NCI-H82 treated with DMSO at 0.1 percent for 48 hours (cell line): ENCODE data around the gene FBRSL1.

Source experiments
- DNase-seq: peaks from one replicate; lab custom pipeline; 2025; ENCODE audit not compliant: unreplicated experiment; lab: John Stamatoyannopoulos, UW

FBRSL1 gene

GRCh38 chr12:132537836-132538662 lies 48.1 kb downstream of the FBRSL1 start:
- DNase-seq, result no peak

DNA sequence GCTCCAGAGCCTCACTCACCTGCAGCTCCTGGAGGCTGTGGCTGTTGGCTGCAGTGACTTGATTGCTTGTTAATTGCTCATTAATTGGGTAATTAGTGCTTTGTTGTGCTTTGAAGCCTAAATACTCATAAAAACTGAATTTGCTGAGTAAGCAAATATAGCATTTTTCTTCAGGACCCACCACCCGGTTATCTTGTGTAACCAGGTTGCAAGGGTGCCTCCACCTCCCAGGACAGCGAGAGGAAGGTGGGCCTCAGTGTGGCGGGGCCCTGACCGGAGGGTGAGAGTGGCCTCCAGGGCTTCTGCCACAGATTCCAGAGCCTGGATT lies 48.7 kb downstream of the FBRSL1 start:
- DNase-seq, result no peak

- DNase-seq, result no peak
Measured at GRCh38 chr12:132539016-132539773, 49.2 kb downstream of the FBRSL1 start.

GRCh38 chr12:132540436-132540835 lies 50.5 kb downstream of the FBRSL1 start:
- no peak for DNase-seq

DNA sequence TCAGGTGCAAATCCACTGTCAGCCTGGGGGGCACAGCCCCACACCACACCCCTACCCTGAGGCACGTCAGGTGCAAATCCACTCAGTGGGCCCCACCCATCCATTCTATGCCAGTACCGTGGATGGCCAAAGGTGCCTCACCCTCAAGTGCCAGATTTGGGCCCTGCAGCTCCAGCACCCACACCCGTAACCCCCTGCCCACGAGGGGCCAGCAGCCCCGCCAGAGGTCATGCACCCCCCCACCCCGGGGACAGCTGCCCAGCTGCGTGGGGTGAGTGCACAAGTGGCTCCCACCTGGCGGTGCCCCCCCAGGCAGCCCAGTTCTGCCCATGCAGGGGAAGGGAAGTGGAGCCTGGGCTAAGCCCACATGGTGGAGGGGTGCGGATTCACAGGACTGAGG lies 51.2 kb downstream of the FBRSL1 start:
- no peak for DNase-seq

DNA sequence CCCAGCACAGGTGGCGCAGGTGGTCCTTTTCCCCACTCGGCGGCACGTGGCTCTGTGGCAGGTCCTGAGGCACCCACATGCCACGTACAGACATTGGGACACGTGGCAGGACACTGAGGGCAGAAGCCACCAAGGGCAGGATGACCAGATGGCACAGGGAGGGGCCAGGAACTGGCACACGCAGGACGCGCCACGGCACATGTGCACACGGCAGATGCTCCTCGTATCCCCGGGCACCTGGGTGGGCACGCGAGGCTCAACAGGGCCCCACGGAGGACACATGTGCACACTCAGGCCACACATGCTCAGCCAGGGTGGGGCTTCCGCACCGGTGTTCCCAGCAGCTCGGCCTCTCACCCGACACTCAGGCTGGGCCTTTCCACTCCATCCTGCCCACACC lies 52.0 kb downstream of the FBRSL1 start:
- no peak for DNase-seq

DNA sequence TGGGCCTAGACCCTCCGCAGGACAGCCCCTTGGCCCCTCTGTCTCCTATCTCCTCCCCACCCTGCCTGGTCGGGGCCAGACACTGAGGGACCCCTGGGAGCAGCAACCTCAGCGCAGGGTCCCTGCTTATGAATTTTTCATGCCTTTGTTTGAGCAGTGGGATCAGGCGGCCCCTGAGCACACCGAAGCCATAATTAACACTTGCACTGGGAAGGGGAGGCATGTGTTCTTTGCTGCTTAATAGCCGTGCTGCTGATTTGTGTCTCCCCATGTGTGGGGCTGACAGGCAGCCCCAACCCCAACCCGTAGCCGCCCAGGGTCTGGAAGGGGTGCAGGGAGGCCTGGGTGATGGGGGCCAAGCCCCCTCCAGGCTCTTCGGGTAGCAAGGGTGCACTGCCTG lies 52.7 kb downstream of the FBRSL1 start:
- no peak for DNase-seq

GRCh38 chr12:132543298-132544079 lies 53.5 kb downstream of the FBRSL1 start:
- DNase-seq, result no peak

- DNase-seq, result no peak
Measured at GRCh38 chr12:132544080-132544397, 54.1 kb downstream of the FBRSL1 start.

- no peak for DNase-seq
Measured at GRCh38 chr12:132544498-132544897, 54.5 kb downstream of the FBRSL1 start.

- DNase-seq, result no peak
Measured at GRCh38 chr12:132545164-132545953, 55.4 kb downstream of the FBRSL1 start.

DNA sequence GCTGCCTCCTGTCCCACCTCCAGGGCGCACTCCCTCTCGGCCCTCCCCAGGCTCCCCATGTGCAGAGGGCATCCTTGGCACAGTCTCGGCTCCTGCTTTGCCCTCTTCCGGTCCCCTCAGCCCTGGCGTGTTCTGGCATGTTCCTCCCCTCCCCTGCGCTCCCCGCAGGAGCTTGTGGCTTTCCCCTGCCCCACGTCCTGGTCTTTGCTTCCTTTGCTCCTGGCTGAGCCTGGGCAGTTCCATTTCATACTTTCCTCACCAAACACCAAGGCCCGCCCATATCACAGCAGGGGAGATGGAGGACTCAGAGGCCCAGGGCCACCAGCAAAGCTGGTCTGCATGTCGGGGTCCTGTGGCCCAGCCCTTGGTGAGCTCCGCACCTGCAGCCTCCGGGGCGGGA lies 56.0 kb downstream of the FBRSL1 start:
- DNase-seq, result no peak

- no peak for DNase-seq
Measured at GRCh38 chr12:132546647-132547046, 56.7 kb downstream of the FBRSL1 start.

DNA sequence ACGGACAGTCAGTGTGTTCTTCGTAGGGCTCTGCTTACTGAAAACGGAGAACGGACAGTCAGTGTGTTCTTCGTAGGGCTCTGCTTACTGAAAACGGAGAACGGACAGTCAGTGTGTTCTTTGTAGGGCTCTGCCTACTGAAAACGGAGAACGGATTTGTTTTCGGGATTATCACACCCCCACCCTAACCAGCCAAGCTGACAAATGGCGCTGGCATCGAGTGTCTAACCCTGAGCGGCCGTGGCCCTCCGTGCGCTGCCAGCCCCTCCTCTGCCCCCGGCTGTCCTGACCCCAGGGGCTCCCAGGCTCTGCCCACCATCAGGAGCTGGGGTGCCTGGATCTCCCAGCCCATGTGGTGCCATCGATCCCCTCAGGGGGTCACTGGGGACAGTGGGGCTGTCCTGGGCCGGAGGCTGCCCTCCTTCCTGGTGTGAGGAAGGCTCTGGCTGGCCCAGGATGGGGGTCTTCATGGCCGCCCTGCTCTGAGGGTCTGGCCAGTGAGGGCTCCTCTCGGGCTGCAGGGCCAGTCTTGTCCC lies 57.3 kb downstream of the FBRSL1 start:
- no peak for DNase-seq

- DNase-seq, result no peak
Measured at GRCh38 chr12:132548430-132549058, 58.6 kb downstream of the FBRSL1 start.

DNA sequence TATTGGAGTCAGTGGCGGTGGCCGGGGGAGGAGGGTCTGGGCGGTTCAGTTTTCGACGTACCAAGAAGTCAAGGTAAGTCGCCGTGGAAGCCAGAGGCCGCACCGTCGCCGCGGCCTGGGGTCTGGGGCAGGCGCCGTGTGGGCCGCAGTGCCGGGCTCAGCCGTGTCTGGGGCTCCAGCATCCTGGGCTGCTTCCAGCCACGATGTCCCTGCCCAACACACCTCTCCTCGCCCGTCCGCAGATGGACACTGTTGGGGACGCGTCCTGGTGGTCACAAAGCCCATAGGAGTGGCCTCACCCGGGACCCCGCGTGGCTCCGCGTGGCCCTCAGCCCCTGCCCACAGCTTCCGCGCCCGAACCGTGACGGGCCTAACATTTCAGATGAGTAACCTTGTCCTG lies 59.1 kb downstream of the FBRSL1 start:
- DNase-seq, result no peak

GRCh38 chr12:132550014-132550802 lies 60.3 kb downstream of the FBRSL1 start:
- no peak for DNase-seq

- no peak for DNase-seq
Measured at GRCh38 chr12:132550830-132551640, 61.1 kb downstream of the FBRSL1 start.

DNA sequence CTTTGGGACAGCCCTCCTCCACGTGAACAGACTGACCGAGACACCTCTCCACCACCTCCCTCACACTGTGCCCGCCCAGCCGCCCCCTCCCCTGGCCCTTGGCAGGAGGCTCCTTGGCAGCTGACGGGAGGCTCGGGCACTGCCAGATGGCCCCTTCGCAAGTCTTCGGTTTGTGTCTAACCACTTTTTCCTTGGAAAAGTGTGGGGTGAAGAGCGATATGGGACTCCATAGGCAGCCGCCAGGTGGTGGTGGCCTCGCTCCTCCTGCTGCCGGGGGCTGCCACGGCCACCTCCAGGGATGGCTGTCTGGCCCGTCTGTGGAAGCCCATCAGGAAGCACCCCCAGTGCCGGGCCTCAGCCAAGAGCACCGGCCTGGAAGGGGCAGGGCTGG lies 61.7 kb downstream of the FBRSL1 start:
- DNase-seq, result no peak
